Lung (tissue), 12 donors: ENCODE measurements around the gene TP53BP1. TPM values are rescaled to one million over a fixed set of nuclear protein-coding genes. Genes with fewer than 3 reads are reported as not detected.
"Not testable (repeated sequence)": the region's sequence is repeated elsewhere in the genome, so short reads cannot be mapped to it uniquely, and the experiment has no call there.

ENCODE experiments used
- ATAC-seq: fragments of 200-7000 bp; cut with Tn5 transposase; one replicate; pipeline ENCODE4 v1.9.1; 2020; ENCODE audit warnings: moderate number of reproducible peaks; ENCODE audit not compliant: insufficient read depth, low FRiP score
- DNase-seq, 3 donors: peaks; one replicate each; pipeline ENCODE4 v3.0.0-alpha.2; 2013 to 2017
- H3K27ac ChIP-seq, 2 donors: one replicate each; pipeline ENCODE4 v1.5.1; 2013; ENCODE audit warnings: mild to moderate bottlenecking in 2 of 2, moderate library complexity in 2 of 2, control low read depth in 1 of 2, inconsistent platforms in 1 of 2, low read depth in 1 of 2, low read length in 1 of 2
- H3K27me3 ChIP-seq, 3 donors: one replicate each; pipeline ENCODE4 v1.5.1; 2013; ENCODE audit warnings: low read length in 2 of 3; ENCODE audit not compliant: control insufficient read depth in 3 of 3, insufficient read depth in 3 of 3
- H3K36me3 ChIP-seq, 4 donors: one replicate each; pipeline ENCODE4 v1.5.1; 2013; ENCODE audit warnings: low read length in 4 of 4, mild to moderate bottlenecking in 1 of 4, moderate library complexity in 1 of 4; ENCODE audit not compliant: control insufficient read depth in 4 of 4, insufficient read depth in 4 of 4
- H3K4me1 ChIP-seq, 5 donors: one replicate each; pipeline ENCODE4 v1.5.1; 2013; ENCODE audit warnings: low read length in 5 of 5, mild to moderate bottlenecking in 2 of 5, moderate library complexity in 1 of 5; ENCODE audit not compliant: control insufficient read depth in 5 of 5, insufficient read depth in 5 of 5
- H3K4me3 ChIP-seq: one replicate; pipeline ENCODE4 v1.5.1; 2013; ENCODE audit warnings: mild to moderate bottlenecking, control low read depth, moderate library complexity
- H3K9ac ChIP-seq, 2 donors: one replicate each; pipeline ENCODE4 v1.5.1; 2013; ENCODE audit warnings: low read length in 2 of 2, control low read depth in 1 of 2; ENCODE audit not compliant: insufficient read depth in 1 of 2
- H3K9me3 ChIP-seq, 4 donors: one replicate each; pipeline ENCODE4 v1.5.1; 2013; ENCODE audit warnings: low read length in 3 of 4, mild to moderate bottlenecking in 1 of 4, moderate library complexity in 1 of 4; ENCODE audit not compliant: control insufficient read depth in 4 of 4, insufficient read depth in 3 of 4
- WGBS, 2 donors: extraction: QIAGEN DNeasy Blood & Tissue Kit; methylation state at CpG; one replicate each; pipeline ENCODE4 v1.1.7; 2013; 5-methylcytosine and 5-hydroxymethylcytosine counted together
- polyA plus RNA-seq, 2 donors: library from polyadenylated mRNA; stranded (reverse); fragments of 200-250 nt; gene quantifications; one replicate each; pipeline ENCODE4 v1.2.1, GENCODE V29; 2013
- total RNA-seq, 2 donors: library from RNA; depleted of rRNA in 1 of 2; stranded (reverse); fragments of >200 nt in 1 of 2; gene quantifications; one replicate each; pipeline ENCODE4 v1.2.1, GENCODE V29; 2014 to 2021
- TF ChIP-seq, protein P1 (sequence below): IDR thresholded peaks from 2 replicates; pipeline ENCODE4 v1.5.1; 2012; ENCODE audit warnings: mild to moderate bottlenecking; ENCODE audit errors: control extremely low read depth, extremely low read depth
- donor health status: control.
- donor health status: control.
- donor health status: Bipolar disorder and iron deficiency.
- donor health status: healthy.
- donor health status: DM: yes; HTN: yes; CAD: no.

The TP53BP1 gene
- total and polyA plus RNA-seq, 4 donors = 8.9 to 97.4 (median 23.7) TPM

GRCh38 chr15:43538091-43538490 is 45.1 kb upstream of the TP53BP1 start:
- Histone ChIP-seq H3K4me1 (no peaks in the 10 kb centered on the region), H3K27ac (no peak overlapping the region), H3K4me3 (no peak overlapping the region), H3K9me3 (no peaks in the 10 kb centered on the region), H3K27me3 (no peaks in the 10 kb centered on the region), H3K36me3 (peaks cover 0 to 16% (median 3%) of the 10 kb centered on the region in 4 donors), H3K9ac (no peak overlapping the region)
- ATAC-seq = no peak
- 83 to 94% methylated on average over 2 of the region's 2 CpGs for WGBS, 2 donors
- TF ChIP-seq, protein P1, sequence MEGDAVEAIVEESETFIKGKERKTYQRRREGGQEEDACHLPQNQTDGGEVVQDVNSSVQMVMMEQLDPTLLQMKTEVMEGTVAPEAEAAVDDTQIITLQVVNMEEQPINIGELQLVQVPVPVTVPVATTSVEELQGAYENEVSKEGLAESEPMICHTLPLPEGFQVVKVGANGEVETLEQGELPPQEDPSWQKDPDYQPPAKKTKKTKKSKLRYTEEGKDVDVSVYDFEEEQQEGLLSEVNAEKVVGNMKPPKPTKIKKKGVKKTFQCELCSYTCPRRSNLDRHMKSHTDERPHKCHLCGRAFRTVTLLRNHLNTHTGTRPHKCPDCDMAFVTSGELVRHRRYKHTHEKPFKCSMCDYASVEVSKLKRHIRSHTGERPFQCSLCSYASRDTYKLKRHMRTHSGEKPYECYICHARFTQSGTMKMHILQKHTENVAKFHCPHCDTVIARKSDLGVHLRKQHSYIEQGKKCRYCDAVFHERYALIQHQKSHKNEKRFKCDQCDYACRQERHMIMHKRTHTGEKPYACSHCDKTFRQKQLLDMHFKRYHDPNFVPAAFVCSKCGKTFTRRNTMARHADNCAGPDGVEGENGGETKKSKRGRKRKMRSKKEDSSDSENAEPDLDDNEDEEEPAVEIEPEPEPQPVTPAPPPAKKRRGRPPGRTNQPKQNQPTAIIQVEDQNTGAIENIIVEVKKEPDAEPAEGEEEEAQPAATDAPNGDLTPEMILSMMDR = no peak
- DNase-seq = no peak

DNA sequence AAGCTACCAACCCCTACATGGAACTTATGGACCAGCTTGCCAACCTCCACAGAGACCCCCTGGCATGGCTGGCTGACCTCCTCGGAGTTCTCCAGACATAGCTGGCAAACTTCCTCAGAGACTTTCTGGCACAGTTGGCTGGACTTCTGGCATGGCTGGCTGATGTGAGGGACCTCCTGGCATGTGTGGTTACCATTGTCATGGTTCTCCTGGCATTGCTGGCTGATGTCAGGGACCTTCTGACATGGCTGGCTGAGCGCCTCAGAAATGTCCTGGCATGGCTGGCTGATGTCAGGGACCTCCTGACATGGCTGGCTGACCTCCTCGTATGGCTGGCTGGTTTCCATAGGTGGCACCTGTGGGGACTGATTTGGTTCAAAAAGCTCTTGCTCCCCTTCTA is 41.9 kb upstream of the TP53BP1 start:
- Histone ChIP-seq H3K36me3 (peaks cover 0 to 16% (median 4%) of the 10 kb centered on the region in 4 donors), H3K4me3 (no peak overlapping the region), H3K27ac (no peak overlapping the region), H3K9ac (no peak overlapping the region), H3K27me3 (no peaks in the 10 kb centered on the region), H3K9me3 (no peaks in the 10 kb centered on the region), H3K4me1 (no peaks in the 10 kb centered on the region)
- TF ChIP-seq, protein P1 = no peak
- ATAC-seq = no peak
- 92 to 95% methylated on average over 3 of the region's 3 CpGs for WGBS, 2 donors
- DNase-seq = no peak

- H3K27ac ChIP-seq = not testable (repeated sequence)
Observed at GRCh38 chr15:43532826-43533225, 39.9 kb upstream of the TP53BP1 start.

DNA sequence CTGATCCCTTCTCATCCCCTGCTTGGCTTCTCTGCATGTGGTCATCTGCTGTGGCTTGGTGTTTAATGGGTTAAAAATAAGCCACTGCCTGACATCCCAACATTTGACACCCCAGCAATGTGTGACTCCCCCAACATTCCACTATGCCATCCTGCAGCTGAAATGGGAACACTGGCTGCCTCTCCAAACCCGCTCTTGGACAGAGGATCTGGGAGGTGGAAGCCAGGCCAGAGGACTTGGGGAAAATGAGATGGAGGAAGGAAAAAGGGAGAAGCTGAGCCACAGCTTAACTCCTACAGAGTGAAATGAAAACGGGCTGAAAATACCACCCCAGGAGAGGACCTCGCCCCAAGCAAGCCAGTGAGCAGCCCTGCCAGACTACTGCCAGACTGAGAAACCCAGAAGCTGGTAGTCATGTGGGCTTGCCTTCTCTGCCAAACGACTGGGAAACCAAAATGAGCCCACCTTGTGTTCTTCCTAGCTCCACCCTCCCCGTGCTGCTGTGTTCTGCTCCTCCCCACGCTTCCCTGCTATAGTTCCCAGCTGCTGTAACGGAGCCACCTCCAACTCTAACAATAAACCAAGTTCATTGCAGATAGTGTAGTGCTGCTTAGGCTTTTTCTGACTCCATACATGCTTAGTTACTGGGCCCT is 38.2 kb upstream of the TP53BP1 start:
- H3K9me3 ChIP-seq = no peaks in the 10 kb centered on the region
- H3K27ac ChIP-seq = no peak overlapping the region
- WGBS, 2 donors = 38 to 63% methylated on average over 7 of the region's 7 CpGs
- no peak overlapping the region for H3K9ac ChIP-seq
- TF ChIP-seq, protein P1 = no peak
- H3K4me3 ChIP-seq = no peak overlapping the region
- H3K27me3 ChIP-seq = no peaks in the 10 kb centered on the region
- peak in 1 of 3 donors; percentile 35 for DNase-seq
- no peaks in the 10 kb centered on the region for H3K4me1 ChIP-seq
- ATAC-seq = no peak
- H3K36me3 ChIP-seq = peaks cover 0 to 12% (median 6%) of the 10 kb centered on the region in 4 donors

More at GRCh38 chr15:43532826-43533225, 39.9 kb upstream of the TP53BP1 start:
- ATAC-seq, H3K4me1 ChIP-seq, H3K27me3 ChIP-seq, H3K9ac ChIP-seq, DNase-seq, H3K9me3 ChIP-seq, H3K4me3 ChIP-seq: not testable (repeated sequence)
- peaks cover 0 to 12% (median 6%) of the 10 kb centered on the region in 4 donors for H3K36me3 ChIP-seq
- WGBS, 2 donors = 93 to 96% methylated on average over 5 of the region's 5 CpGs
